K562 (cell line): ENCODE measurements around the gene SLC25A2. TPM values are rescaled to one million over a fixed set of nuclear protein-coding genes. Genes with fewer than 3 reads are reported as not detected.

Experiments used
- ATAC-seq: fragments of 200-7000 bp; cut with Tn5 transposase; 3 replicates; pipeline ENCODE4 v1.9.1; 2020; ENCODE audit warnings: moderate library complexity
- BruUV-seq: library from RNA; stranded (reverse); fragments of 400-500 nt; replicated peaks from 2 replicates; lab custom pipeline; 2021; lab: Mats Ljungman, UMichigan
- CTCF ChIA-PET: fragments of 300-600 bp; formaldehyde crosslinking; extraction: SDS; loops from one replicate; lab custom pipeline; 2021; ENCODE audit warnings: low intra/inter-chr PET ratio; lab: Yijun Ruan, JAX
- POLR2A ChIA-PET: fragments of 300-600, 350-650 bp; sonication (Branson Sonifier 250); formaldehyde crosslinking; extraction: SDS; loops from one replicate; lab custom pipeline; 2021; ENCODE audit warnings: antibody characterized with exemption, inconsistent platforms; lab: Yijun Ruan, JAX
- DNase-seq, 4 experiments: peaks; one replicate each; pipeline versions ENCODE4 v3.0.0 to v3.0.0-alpha.2; 2011 to 2018; ENCODE audit warnings: low spot score in 3 of 4, mixed read lengths in 3 of 4; ENCODE audit errors: extremely low read depth in 1 of 4
- FAIRE-seq: peaks from 2 replicates; lab custom pipeline; 2011; peaks lifted over from hg19 to GRCh38; lab: Jason Lieb, UNC
- H2AFZ ChIP-seq: 2 replicates; pipeline ENCODE4 v1.6.0; 2011; ENCODE audit warnings: low read depth, low read length, control low read depth, inconsistent platforms
- H3K27ac ChIP-seq: fragments of 200-600 bp; 3 replicates; pipeline ENCODE4 v1.8.0; 2011; ENCODE audit warnings: low read depth, mild to moderate bottlenecking, control low read depth, inconsistent platforms, low read length, moderate library complexity, mixed read lengths; ENCODE audit errors: extremely low read depth
- H3K27me3 ChIP-seq, 2 experiments: fragments of 300-600 bp in 1 of 2; 2 replicates in 1 of 2; 3 replicates in 1 of 2; pipeline versions ENCODE4 v1.6.0 to v1.8.0; 2011; ENCODE audit warnings: inconsistent platforms in 2 of 2, low read length in 2 of 2, mild to moderate bottlenecking in 1 of 2, mixed read lengths in 1 of 2, moderate library complexity in 1 of 2; ENCODE audit not compliant: control insufficient read depth in 2 of 2, insufficient read depth in 2 of 2
- H3K36me3 ChIP-seq: fragments of 300-600 bp; 3 replicates; pipeline ENCODE4 v1.8.0; 2011; ENCODE audit warnings: mild to moderate bottlenecking, low read length, inconsistent platforms; ENCODE audit not compliant: control insufficient read depth, insufficient read depth
- H3K4me1 ChIP-seq, 2 experiments: fragments of 200-600 bp in 1 of 2; replicated peaks in 1 of 2; 2 replicates in 1 of 2; 3 replicates in 1 of 2; pipeline versions ENCODE4 v1.5.1 to v1.8.0; 2011; ENCODE audit warnings: inconsistent platforms in 2 of 2, low read length in 2 of 2, mild to moderate bottlenecking in 1 of 2, mixed read lengths in 1 of 2, moderate library complexity in 1 of 2; ENCODE audit not compliant: control insufficient read depth in 2 of 2, insufficient read depth in 2 of 2
- H3K4me2 ChIP-seq: 2 replicates; pipeline ENCODE4 v1.6.1; 2011; ENCODE audit warnings: low read length, control low read depth, inconsistent platforms, mixed read lengths; ENCODE audit not compliant: insufficient read depth
- H3K4me3 ChIP-seq: fragments of 200-600 bp; sonication (generic), shearing (Covaris generic); 2 replicates; pipeline ENCODE4 v1.5.1; 2016; ENCODE audit warnings: control low read depth, inconsistent platforms
- H3K79me2 ChIP-seq: fragments of 200-600 bp; 3 replicates; pipeline ENCODE4 v1.8.0; 2011; ENCODE audit warnings: low read length, inconsistent platforms; ENCODE audit not compliant: control insufficient read depth, insufficient read depth
- H3K9ac ChIP-seq, 2 experiments: 2 replicates each; pipeline versions ENCODE4 v1.6.0 to v1.6.1; 2011; ENCODE audit warnings: low read depth in 2 of 2, low read length in 2 of 2, control low read depth in 1 of 2, inconsistent platforms in 1 of 2, mild to moderate bottlenecking in 1 of 2, mixed read lengths in 1 of 2; ENCODE audit not compliant: insufficient read depth in 1 of 2
- H3K9me1 ChIP-seq: one replicate; pipeline ENCODE4 v1.6.0; 2011; ENCODE audit warnings: inconsistent platforms, mild to moderate bottlenecking, low read length, moderate library complexity; ENCODE audit not compliant: control insufficient read depth, insufficient read depth
- H3K9me3 ChIP-seq: replicated peaks from 2 replicates; pipeline ENCODE4 v1.5.1; 2011; ENCODE audit warnings: low read depth, low read length, inconsistent platforms; ENCODE audit not compliant: control insufficient read depth, insufficient read depth
- H4K20me1 ChIP-seq: replicated peaks from 2 replicates; pipeline ENCODE4 v1.6.1; 2011; ENCODE audit warnings: low read length, inconsistent platforms, mixed read lengths; ENCODE audit not compliant: control insufficient read depth, insufficient read depth
- BMI1 ChIP-seq: fragments of 150-350 bp; IDR thresholded peaks from 2 replicates; pipeline ENCODE4 v1.6.1; 2014; ENCODE audit warnings: low read length
- KLF16 ChIP-seq: IDR thresholded peaks from 2 replicates; pipeline ENCODE4 v1.6.1; 2016; ENCODE audit warnings: antibody characterized with exemption
- MYC ChIP-seq, 2 experiments: fragments of 250-450 bp in 1 of 2; sonication (Bioruptor Pico) in 1 of 2; IDR thresholded peaks; 2 replicates each; pipeline versions ENCODE4 v1.5.1 to v1.6.1; 2012 to 2021; ENCODE audit warnings: low read depth in 2 of 2, borderline replicate concordance in 1 of 2, improper control_type of control experiment in 1 of 2, low read length in 1 of 2, mild to moderate bottlenecking in 1 of 2, moderate library complexity in 1 of 2
- NR2F6 ChIP-seq: fragments of 450-650 bp; formaldehyde crosslinking; IDR thresholded peaks from 2 replicates; pipeline ENCODE4 v1.4.0; 2020; ENCODE audit warnings: mild to moderate bottlenecking
- TAF15 ChIP-seq: fragments of 200-400 bp; formaldehyde crosslinking; IDR thresholded peaks from 2 replicates; pipeline ENCODE4 v1.6.1; 2017; ENCODE audit warnings: mild to moderate bottlenecking, low read depth, low read length, moderate library complexity
- WGBS: fragments of 100-300 bp; shearing (Covaris generic); methylation state at CpG from one replicate; pipeline ENCODE4 v1.1.6; 2016; ENCODE audit warnings: low coverage, mixed read lengths; ENCODE audit not compliant: insufficient coverage; ENCODE audit errors: missing lambda C conversion rate; 5-methylcytosine and 5-hydroxymethylcytosine counted together
- in situ Hi-C: fragments of 300-500 bp; cut with MboI; formaldehyde crosslinking; loops from 4 replicates; pipeline ENCODE4 v1.15.0; 2018; ENCODE audit warnings: inconsistent platforms, mixed read lengths
- intact Hi-C: fragments of 100-400 bp; cut with micrococcal nuclease; formaldehyde crosslinking; loops from 2 replicates; pipeline ENCODE4 v1.14.2; 2022
- polyA plus RNA-seq, 8 experiments: library from polyadenylated mRNA; depleted of rRNA in 4 of 8; stranded (reverse) in 5 of 8; unstranded in 3 of 8; fragments of >200 nt; fragmentation: Nextera tagmentation in 2 of 8; fragmentation: Illumina TruSeq in 1 of 8; extraction: Ambion mirVana in 2 of 8; extraction: Trizol in 1 of 8; gene quantifications; 2 replicates each; pipeline versions ENCODE4 v1.2.1 to v1.2.3, GENCODE V29; 2011 to 2014; ENCODE audit warnings: inconsistent platforms in 1 of 8, missing spikeins in 1 of 8
- total RNA-seq, 7 experiments: library from RNA; depleted of rRNA in 6 of 7; stranded (reverse); fragments of >200 nt in 6 of 7; fragmentation: Illumina TruSeq in 2 of 7; extraction: Trizol in 2 of 7; gene quantifications; 2 replicates each; pipeline versions ENCODE4 v1.2.1 to v1.2.3, GENCODE V29; 2011 to 2021; ENCODE audit warnings: low replicate concordance in 1 of 7
- TF ChIP-seq, protein P1 (sequence below): fragments of 450-650 bp; IDR thresholded peaks from 2 replicates; pipeline ENCODE4 v1.6.1; 2014; ENCODE audit warnings: low read depth, mild to moderate bottlenecking, moderate library complexity, borderline replicate concordance
- TF ChIP-seq, protein P2 (sequence below): sonication (generic); formaldehyde crosslinking; IDR thresholded peaks from 2 replicates; pipeline ENCODE4 v1.9.0; 2022; ENCODE audit warnings: mild to moderate bottlenecking, missing genetic modification reagents

The SLC25A2 gene
- total and polyA plus RNA-seq, 9 of the 15 experiments (the other 6 are each of a cell fraction or from before 2014, with no cell fraction given) = 0.09 to 0.11 (median 0.11) TPM; not detected in 6

DNA sequence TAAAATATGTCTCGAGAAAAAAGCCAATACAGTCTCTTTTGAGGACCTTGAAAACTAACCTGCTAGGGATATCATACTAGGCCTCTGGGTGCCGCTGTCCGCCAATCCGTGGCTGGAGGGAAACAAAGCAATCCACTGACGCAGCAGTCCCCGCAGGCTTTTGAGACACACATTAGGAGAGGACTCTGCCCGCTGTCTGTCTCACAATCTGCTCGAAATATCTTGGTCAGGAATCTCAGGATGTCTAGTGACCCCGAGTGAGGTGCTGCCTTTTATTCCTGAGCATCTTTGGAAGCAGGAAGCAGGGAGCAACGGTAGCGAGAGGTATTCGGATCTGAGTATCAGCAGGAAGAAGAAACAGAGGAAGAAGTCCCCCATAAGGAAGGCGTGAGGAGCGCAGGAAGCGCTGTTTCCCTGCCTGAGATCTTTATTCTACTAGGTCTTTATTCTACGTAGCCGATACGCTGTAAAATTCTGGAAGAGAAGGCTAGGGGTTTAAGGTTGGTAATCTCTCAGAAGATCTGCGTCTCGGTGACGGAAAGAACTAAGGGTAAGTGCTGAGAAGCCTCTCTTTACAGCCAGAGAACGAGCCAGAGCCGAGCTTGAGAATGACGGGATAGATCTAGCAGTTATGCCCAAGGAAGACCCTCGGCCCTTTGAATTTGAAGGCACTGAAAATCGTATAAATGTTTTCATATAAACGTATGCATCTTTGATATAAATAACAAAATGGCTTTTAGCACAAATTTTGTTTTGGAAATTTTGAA lies 22.4 kb upstream of the SLC25A2 start (continued):
- 0 out of 2 replicates have a peak, but pooled peaks have one; percentile 24 for TF ChIP-seq MYC (IDR thresholded peaks at IDR 0.05; ENCODE audit: low read depth, low read length)
- TF ChIP-seq MYC (CRISPR knock-in tag; IDR thresholded peaks at IDR 0.05; ENCODE audit: borderline replicate concordance, low read depth) = no peak
- no peak for TF ChIP-seq BMI1
- TF ChIP-seq, protein P1, sequence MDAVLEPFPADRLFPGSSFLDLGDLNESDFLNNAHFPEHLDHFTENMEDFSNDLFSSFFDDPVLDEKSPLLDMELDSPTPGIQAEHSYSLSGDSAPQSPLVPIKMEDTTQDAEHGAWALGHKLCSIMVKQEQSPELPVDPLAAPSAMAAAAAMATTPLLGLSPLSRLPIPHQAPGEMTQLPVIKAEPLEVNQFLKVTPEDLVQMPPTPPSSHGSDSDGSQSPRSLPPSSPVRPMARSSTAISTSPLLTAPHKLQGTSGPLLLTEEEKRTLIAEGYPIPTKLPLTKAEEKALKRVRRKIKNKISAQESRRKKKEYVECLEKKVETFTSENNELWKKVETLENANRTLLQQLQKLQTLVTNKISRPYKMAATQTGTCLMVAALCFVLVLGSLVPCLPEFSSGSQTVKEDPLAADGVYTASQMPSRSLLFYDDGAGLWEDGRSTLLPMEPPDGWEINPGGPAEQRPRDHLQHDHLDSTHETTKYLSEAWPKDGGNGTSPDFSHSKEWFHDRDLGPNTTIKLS = no peak
- TF ChIP-seq, protein P2, sequence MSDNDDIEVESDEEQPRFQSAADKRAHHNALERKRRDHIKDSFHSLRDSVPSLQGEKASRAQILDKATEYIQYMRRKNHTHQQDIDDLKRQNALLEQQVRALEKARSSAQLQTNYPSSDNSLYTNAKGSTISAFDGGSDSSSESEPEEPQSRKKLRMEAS (CRISPR knock-in tag) = no peak

DNA sequence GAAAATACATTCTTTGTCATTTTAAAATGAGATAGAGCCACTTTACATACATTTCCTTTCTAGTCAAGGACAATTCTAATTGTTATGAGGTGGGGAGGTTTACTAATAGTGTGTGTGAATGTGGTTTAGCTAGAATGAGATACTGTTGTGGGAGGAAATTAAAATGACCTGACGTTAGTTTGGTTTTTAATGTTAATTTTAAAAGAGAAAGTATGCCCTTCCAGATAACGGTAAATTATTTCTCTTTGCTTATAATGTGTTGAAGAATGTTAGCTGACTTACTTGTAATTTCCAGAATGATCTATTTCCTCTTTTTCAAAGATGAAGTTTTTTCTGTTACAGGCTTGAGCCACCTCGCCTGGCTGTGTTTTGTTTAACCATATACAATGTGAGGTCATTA lies 18.4 kb upstream of the SLC25A2 start:
- ATAC-seq (no peak), FAIRE-seq (no peak), DNase-seq (no peak)
- H3K4me2 ChIP-seq = no peak overlapping the region
- TF ChIP-seq TAF15 (no peak), BMI1 (no peak), NR2F6 (no peak), KLF16 (no peak)
- peaks cover 23% of the 10 kb centered on the region for H3K36me3 ChIP-seq
- intact Hi-C loops (loop anchor here (10.0 kb wide), 1 partner anchor 107 kb away; the partner anchor contains the start of gene PCDHB13), in situ Hi-C loops (no loop called here)
- H4K20me1 ChIP-seq = no peaks in the 10 kb centered on the region
- BruUV-seq = no TSS peak
- peaks cover 0 to 9% of the 10 kb centered on the region in 2 experiments; a peak in 1 of 5 replicates for H3K4me1 ChIP-seq
- peaks cover 22% of the 10 kb centered on the region for H3K9me3 ChIP-seq
- no peak overlapping the region for H3K9ac ChIP-seq
- H3K79me2 ChIP-seq = peaks cover 29% of the 10 kb centered on the region
- no peaks in the 10 kb centered on the region; a peak in 1 of 5 replicates for H3K27me3 ChIP-seq
- H3K27ac ChIP-seq = no peak overlapping the region
- H3K4me3 ChIP-seq = no peak overlapping the region
- no peak overlapping the region for H2AFZ ChIP-seq
- ChIA-PET POLR2A (no interaction called here), CTCF (interaction anchor here (0.6 kb wide), 1 partner anchor 316 kb away, joined by 3 read pairs; no protein-coding TSS in a partner anchor)
- H3K9me1 ChIP-seq = no peaks in the 10 kb centered on the region
- WGBS = 72% methylated on average over 3 of the region's 3 CpGs
